Activated CD8-positive, alpha-beta memory T cell treated with anti-CD3 and anti-CD28 coated beads, Interleukin-2, amount 50 U/mL, for 1 hour (primary cell): ENCODE measurements around the gene BCL2L14.

Experiments
- DNase-seq: peaks from one replicate; pipeline ENCODE4 v3.0.0-alpha.2; 2020; ENCODE audit errors: extremely low read depth

Gene BCL2L14

DNA sequence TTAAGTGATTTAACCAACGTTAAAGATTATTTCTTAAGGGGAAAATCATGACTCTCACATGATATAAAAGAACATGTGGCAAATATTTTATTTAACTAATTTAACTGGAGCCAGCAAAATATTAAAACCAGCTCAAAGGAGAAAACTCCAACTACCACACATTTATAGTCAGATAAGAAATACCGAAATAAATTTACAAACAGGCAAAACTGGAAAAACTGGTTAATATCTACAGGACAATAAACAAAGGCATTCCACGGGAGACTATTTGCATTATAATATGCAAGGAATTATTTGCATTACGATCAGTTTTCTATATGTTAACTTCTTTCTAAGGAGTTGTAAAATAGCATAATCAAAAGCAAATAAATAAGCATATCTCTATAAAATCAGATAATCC lies 13.8 kb upstream of the BCL2L14 start:
- no peak for DNase-seq

DNA sequence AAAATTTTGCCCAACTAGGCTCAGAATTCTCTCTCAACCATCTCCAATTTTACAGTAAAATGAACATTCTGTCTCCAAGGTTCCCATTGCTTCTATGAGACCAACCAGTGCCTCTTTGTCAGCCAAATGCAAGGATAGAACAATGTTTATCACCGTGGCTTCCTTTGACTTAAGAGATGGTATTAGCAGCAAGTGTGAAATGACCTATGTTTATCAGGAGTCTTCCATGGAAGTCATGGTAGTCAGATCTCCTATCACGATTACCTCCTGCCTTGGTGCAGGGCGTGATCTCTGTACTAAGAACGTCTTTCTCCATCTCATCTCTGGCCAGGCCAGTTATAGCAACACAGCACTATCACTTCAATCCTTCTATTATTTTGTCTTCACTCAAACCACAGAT lies 6.1 kb upstream of the BCL2L14 start:
- DNase-seq = no peak

DNA sequence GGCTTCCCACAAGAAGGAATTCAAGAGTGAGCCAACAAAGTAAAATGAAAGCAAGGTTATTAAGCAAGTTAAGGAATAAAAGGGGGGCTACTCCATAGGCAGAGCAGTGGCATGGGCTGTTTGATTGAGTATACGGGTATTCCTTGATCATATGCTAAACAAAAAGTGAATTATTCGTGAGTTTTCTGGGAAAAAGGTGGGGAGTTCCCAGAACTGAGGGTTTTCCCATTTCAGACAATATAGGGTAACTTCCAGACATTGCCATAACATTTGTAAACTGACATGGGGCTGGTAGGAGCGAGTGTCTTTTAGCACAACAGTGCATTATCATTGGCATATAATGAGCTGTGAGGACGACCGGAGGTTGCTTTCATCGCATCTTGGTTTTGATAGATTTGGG lies 2.0 kb upstream of the BCL2L14 start:
- DNase-seq = no peak

DNA sequence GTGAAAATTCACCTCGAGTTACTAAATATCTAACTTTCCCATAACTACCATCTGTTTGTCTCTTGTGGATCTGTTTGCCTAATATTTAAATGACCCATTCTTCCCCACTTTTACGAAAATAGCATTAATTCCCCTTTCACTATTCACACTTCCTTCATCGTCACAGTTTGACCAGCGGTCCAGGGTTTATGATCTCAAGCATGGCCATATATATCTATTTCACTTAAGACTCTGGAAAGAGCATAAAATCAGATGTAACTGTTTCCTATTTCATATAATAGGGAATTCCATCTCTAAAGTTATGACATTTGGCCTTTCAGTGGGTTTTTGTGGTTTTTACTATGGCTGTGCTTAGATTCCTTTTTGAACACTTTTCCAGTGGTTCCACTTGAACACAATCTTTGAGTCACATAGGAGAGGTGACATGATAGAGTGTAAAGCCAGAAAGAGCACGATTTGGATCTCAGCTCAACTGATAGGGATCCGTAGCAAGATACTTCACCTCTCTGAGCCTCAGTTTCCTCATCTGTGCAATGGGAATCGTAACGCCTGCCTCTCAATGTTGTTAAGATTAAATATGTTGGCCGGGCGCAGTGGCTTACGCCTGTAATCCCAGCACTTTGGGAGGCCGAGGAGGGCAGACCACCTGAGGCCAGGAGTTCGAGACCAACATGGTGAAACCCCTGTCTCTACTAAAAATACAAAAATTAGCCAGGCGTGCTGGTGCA lies 754 bp upstream of the BCL2L14 start:
- no peak for DNase-seq

DNA sequence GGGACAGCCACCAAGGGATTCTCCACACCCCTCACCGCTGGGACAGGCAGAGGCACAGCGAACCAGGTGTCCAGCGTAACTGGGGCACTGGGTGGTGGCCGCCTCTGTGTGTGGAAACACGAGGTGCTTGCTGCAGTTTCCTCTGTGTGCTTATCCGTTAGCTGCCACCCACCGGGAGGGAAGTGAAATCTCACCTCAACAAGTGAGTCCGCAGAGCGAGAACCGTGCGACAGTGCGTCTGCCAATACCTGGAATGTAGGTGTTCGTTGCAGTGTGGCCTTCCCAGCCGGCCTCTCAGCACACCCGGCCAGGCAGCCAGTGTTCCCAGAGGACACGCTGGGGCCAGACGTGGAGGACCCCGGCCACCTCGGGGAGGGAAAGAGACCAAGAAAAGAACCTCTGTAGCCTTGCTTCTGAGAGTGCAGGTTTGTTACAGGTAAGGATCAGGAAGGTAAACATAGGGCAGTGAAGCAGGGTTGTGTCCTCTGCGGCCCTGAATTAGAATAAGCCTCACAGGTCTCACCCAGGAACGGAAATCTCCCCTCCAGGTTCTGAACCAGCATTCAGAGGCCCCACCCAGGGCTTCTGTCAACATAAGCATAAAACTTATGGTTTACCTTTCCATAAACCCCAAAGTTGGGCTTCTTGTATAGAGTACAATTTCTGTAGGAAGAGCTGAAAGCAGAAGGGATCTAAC lies 1.5 kb downstream of the BCL2L14 start:
- no peak for DNase-seq

DNA sequence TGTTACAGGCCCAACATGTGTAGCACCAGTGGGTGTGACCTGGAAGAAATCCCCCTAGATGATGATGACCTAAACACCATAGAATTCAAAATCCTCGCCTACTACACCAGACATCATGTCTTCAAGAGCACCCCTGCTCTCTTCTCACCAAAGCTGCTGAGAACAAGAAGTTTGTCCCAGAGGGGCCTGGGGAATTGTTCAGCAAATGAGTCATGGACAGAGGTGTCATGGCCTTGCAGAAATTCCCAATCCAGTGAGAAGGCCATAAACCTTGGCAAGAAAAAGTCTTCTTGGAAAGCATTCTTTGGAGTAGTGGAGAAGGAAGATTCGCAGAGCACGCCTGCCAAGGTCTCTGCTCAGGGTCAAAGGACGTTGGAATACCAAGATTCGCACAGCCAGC lies 8.6 kb downstream of the BCL2L14 start:
- no peak for DNase-seq

DNA sequence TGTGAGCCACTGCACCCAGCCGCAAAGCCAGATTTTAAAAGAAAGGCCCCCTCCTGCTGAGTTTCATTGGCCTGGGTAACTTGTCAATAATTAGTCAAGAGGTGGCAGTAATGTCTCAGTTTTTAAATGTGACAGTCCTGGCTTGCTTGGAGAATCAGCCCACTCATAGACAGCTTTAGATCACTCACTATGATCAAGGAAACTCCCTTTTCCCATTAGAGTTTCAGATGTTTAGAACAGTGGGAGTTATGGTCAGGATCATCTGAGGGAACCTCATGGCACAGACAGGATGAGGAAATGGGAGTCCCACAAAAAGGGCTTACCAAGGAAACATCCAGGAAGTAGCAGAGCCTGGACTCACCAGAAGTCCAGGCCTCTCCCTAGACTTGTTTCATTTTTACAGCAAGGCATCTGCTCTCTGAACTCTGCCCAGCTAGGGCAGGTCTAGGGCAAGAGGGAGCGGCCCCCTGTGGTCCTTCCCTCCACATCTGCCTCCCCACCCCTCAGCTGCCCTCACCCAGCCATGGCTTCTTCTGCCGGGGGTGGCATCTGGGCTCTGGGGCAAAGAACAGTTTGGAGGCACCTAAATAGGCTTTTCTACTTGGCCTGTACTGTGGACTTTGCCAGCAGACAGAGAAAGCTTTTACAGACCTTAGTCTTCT lies 11.2 kb downstream of the BCL2L14 start:
- DNase-seq = no peak

DNA sequence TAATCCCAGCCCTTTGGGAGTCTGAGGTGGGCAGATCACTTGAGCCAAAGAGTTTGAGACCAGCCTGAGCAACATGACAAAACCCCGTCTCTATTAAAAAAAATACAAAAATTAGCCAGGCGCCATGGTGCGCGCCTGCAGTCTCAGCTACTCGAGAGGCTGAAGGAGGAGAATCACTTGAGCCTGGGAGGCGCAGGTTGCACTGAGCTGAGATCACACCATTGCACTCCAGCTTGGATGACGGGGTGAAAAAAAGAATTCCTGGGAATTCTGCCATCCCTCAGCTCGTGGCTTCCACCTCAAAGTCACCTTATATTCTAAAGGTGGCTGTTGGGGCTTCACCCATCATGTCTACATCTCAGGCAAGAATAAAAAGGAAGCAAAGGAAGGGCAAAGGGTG lies 12.9 kb downstream of the BCL2L14 start:
- no peak for DNase-seq

DNA sequence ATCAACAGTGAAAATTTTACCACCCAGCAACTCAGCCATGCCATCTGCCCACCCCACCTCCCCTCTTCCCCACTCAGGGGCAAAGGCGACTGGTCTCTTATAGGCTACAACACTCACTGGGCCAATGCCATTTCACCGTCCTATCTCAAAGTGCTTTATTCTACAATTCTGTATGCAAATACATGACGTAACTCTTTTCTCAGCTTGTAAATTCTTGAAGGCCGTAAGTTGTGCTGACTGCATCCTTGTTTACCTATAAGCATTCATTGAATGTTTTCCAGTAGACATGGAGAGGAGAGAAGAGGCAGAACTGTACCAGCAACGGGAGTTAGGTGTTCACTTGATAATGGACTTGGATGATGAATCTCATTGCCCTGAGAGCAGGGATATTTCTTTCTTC lies 15.6 kb downstream of the BCL2L14 start:
- DNase-seq = no peak

DNA sequence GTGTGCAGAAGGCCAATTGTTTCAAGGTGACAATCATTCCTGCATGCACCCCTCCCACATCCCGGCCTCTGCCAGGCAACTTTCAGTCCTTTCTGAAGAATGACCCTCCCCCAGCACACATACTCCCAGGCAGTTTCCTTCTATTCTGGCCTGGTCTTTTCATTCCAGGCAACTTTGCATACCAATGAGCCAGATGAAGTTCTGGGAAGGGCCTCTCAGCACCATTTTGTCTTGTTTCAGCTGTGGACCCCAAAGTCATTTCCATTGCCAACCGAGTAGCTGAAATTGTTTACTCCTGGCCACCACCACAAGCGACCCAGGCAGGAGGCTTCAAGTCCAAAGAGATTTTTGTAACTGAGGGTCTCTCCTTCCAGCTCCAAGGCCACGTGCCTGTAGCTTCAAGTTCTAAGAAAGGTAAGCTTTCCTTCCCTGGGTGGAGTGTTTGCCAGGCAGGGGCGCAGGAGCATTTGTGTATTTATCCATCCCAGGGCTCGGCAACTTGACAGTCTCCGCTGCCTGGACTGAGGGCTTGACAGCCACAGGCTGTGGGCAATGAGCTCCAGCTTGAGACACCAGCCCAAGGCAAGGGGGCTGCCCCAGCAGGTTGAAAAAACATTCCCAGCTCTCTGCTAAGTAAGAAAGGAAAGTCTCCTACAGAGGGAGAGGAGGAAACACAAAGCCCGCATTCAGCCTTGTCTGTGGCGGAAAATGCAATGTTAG lies 16.4 kb downstream of the BCL2L14 start:
- no peak for DNase-seq

DNA sequence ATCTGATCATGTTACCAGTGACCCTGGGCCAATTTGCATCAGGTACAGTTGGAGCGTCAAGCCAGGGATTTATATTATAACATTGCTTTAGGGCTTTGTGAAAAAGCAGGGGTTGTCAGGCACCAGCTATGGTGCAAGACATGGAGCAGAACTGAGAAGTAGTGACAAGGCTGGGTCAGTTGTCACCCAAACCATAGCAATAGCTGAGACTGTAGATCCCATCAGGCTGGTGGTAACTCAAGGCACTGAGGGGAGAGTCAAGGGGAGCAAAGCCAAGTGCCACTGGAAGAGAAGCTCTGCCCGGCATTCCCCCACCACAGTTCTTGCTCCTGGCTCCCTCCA lies 16.9 kb downstream of the BCL2L14 start:
- no peak for DNase-seq

DNA sequence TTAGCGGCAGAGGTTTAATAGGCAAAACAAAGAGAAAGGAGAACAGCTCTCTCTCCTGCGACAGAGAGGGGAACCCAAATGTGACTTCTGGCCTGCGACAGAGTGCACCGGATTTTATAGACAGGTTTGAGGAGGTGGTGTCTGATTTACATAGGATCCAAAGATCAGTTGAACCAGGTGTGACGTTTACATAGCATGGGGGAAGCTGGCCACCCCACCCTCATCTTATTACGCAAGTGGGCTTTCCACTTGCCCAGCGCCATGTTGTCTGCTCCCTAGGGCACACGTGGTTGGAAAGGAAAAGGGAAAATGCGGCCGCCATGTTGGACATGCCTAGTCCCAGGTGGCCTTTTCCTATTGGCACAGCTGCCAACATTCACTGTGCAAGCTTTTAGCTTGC lies 17.4 kb downstream of the BCL2L14 start:
- no peak for DNase-seq

DNA sequence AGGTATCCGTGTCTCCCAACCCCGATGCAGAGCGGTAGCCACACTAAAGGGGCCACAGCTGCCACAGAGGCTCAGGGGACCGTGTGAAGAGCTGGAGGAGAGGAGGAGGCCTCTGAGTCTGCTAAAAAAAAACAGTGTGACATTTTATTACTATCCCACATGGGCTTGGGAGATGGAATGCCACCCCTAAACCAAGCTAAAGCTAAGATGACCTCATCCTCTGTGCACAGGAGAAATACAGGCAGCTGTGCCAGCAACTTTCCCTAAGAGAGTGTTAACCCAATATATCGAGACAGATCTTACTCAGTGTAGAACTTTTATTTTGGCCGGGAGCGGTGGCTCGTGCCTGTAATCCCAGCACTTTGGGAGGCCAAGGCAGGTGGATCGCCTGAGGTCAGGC lies 18.0 kb downstream of the BCL2L14 start:
- no peak for DNase-seq

DNA sequence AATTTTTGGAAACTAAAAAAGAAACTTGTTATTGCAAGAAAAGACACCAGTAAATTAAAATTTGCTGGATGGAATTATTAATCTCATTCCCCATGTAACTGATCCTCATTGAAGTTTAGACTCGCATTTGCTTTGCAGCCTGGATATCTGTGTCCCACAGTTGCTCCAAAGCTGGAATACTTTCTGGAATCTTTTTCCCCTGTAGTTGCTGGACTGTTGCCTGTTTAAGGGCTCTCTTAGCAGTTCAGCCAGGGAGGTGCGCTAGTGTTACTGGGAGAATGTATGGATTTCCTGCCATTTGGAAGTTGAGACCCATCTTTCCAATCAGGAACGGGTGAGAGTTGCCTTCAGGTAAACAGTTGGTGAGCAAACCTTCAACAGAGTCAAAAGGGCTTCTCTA lies 20.3 kb downstream of the BCL2L14 start:
- no peak for DNase-seq

DNA sequence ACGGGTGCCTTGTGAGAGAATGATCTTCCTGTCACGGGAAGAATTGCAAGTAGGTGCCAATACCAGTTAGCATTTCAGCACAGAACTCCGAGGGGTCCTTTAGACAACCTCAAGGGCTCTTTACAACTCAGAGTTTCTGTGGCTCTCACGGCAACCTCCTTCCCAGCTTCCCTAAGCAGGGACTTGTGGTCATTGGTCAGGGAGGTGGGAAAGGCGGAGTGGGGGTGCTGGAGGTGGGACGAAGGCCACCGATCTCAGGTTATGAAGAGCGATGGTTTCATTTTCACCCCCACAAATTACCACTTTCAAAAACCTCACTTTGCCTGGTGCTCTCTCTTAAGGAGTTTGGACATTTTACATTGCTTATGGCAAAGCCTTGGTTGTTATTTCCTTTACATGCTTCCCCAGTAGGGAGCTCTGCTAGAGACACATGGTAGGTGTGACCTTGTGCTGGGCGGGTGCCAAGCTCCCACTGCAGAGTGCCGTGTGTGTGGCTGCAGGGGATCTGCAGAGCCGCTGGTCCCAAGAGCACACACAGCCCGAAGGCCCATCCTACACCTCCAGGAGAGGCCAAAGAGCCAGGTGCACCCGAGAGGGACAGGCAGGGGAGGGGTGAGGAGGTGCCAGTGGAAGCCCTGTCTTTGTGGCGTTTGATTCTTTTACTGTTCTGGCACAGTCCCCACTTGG lies 21.4 kb downstream of the BCL2L14 start:
- DNase-seq = no peak

DNA sequence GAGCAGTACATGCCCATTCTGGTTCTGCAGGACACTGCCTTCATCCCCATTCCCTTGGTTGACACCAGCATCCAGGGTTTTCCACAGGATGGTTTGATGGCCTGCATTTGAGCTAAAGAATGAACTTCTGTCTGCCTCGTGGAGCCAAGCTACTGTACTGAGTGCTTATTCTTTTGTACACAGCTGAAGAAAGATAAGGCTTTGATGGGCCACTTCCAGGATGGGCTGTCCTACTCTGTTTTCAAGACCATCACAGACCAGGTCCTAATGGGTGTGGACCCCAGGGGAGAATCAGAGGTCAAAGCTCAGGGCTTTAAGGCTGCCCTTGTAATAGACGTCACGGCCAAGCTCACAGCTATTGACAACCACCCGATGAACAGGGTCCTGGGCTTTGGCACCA lies 23.7 kb downstream of the BCL2L14 start:
- DNase-seq = no peak

DNA sequence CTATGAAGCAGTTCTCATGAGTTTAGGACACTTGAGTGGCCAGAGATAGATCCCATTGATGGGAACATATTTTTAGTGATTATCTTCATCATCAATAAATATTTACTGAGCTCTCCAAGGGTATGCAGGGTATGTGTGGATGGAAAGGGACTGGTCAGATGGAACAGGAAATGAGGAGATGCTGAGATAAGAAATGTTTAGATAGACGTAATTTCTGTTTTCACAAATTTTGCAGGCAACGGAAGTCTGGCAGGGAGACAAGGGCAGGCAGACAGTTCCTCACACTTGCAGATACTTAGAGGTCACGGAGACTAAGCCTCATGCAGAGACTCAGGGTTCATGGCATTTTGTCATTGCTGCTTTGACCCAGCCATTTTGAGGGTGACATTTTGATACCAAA lies 24.3 kb downstream of the BCL2L14 start:
- no peak for DNase-seq

DNA sequence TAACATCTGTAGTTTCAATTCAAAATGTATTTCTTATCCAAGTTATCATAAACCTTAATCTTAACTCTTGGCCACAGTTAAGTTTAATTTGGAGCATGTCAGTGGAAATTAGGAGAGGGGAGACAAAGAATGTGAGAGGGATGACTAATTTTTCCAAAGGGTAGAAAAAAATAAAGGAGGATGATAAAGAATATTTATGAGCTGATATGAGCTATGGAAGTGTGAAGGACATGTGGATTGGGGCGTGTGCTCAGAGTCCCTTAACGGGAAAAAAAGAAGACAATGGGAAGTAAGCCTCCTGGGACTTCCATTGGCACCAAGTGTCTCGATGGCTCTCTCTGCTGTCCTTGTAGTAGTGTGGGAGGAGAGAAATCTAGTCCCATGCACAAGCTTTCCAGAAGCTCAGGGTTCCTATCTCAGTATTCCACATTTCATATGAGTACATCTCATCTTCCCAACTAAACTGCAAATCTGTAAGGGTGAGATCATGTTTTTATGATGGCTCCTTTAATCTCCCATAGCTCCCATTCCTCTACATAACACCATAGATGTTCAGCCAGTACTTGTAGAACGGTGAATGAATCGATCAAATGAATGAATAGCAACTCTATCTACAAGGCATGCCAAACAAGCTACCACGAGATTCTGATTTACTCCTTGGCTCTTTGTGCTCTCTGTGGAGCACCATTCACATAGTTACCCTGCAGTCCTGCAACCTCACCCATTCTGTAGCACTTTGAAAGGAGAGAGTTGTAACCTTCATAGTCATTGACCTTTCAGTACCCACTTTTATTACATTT lies 27.4 kb downstream of the BCL2L14 start:
- no peak for DNase-seq

DNA sequence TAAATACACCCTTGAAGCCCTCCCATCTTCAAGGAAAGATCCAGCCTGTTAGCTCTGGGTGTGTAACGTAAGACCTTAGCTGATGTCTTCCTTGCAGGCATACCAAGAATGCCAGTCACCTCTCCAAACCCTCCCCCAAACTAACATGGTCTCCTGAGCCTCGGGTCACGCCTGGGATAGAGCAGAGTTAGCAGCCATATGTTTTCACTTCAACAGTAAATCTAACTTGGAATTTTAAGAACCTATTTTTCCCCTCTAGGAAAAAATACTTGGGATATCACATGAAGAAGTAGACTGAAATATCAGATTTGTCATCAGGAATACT lies 27.9 kb downstream of the BCL2L14 start:
- no peak for DNase-seq

DNA sequence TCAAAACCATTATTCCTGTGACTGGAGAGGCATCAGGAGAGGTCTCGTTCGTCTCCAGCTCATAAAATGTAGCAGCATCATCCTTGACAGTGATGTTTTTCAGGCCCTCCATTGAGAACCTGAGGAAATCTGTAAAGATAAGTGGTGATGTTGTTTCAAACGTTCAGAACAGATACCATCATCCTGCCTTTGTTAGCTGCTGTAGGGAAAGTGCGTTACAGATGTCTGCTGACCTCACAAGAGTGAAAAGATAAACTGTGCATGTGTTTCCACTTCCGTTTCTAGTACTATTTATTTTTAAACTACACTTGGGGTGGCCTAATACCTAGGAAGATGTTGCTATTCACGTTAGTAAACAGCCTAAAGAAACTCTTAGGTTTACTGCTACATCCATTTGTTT lies 28.4 kb downstream of the BCL2L14 start:
- DNase-seq = no peak

DNA sequence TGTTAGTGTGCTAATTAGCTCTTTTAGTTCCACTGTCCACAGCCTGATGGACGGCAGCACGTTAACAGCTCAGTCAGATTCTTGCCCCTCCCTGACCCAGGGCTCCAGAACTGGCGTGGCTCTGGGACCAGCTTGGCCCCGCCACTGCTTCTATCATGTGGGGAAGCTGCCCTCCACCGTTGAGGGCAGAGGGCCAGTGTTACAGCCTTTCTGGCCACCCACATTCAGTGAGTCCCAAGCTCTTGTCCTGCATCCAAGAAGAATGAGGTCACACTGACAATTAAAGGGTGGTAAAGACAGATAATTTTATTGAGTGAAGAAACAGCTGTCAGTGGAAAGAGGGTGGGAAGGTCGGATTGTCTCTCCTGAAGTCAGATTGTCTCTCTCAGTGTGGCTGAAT lies 36.9 kb downstream of the BCL2L14 start:
- DNase-seq = no peak
